HEK293 (cell line): ENCODE results near the gene PRTFDC1.

Experiments used
- ZNF785 ChIP-seq: fragments of 450-650 bp; formaldehyde crosslinking; IDR thresholded peaks from 2 replicates; pipeline ENCODE4 v1.5.1; 2016; ENCODE audit warnings: missing biosample characterization, missing genetic modification characterization
- TF ChIP-seq, protein P1 (sequence below): fragments of 450-650 bp; formaldehyde crosslinking; IDR thresholded peaks from 2 replicates; pipeline ENCODE4 v1.5.1; 2016; ENCODE audit warnings: missing biosample characterization, missing genetic modification characterization
- TF ChIP-seq, protein P2 (sequence below): fragments of 450-650 bp; formaldehyde crosslinking; IDR thresholded peaks from 2 replicates; pipeline ENCODE4 v1.5.1; 2017; ENCODE audit warnings: missing biosample characterization, missing genetic modification characterization
- TF ChIP-seq, protein P3 (sequence below): fragments of 450-650 bp; formaldehyde crosslinking; IDR thresholded peaks from 2 replicates; pipeline ENCODE4 v1.5.1; 2016; ENCODE audit warnings: missing biosample characterization, missing genetic modification characterization

DNA sequence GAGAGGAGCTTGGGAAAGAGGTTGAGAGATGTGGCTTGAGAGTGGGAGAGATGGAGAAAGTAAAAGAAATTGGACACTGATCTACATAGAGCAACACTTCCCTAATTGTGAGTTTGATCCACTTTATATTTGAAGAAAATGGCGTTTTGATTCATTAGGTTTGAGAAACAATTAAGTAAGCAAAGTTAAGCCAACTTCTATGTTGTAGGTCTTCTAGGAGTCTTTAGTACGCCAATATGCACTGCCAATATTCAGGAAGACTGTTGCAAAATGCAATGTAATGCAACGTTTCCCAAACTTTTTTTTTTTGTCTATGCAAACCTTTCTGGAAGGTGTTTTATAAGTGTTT lies 7.0 kb upstream of the PRTFDC1 start:
- TF ChIP-seq, protein P1, sequence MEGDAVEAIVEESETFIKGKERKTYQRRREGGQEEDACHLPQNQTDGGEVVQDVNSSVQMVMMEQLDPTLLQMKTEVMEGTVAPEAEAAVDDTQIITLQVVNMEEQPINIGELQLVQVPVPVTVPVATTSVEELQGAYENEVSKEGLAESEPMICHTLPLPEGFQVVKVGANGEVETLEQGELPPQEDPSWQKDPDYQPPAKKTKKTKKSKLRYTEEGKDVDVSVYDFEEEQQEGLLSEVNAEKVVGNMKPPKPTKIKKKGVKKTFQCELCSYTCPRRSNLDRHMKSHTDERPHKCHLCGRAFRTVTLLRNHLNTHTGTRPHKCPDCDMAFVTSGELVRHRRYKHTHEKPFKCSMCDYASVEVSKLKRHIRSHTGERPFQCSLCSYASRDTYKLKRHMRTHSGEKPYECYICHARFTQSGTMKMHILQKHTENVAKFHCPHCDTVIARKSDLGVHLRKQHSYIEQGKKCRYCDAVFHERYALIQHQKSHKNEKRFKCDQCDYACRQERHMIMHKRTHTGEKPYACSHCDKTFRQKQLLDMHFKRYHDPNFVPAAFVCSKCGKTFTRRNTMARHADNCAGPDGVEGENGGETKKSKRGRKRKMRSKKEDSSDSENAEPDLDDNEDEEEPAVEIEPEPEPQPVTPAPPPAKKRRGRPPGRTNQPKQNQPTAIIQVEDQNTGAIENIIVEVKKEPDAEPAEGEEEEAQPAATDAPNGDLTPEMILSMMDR (tag by site-specific recombination): no peak
- TF ChIP-seq, protein P2, sequence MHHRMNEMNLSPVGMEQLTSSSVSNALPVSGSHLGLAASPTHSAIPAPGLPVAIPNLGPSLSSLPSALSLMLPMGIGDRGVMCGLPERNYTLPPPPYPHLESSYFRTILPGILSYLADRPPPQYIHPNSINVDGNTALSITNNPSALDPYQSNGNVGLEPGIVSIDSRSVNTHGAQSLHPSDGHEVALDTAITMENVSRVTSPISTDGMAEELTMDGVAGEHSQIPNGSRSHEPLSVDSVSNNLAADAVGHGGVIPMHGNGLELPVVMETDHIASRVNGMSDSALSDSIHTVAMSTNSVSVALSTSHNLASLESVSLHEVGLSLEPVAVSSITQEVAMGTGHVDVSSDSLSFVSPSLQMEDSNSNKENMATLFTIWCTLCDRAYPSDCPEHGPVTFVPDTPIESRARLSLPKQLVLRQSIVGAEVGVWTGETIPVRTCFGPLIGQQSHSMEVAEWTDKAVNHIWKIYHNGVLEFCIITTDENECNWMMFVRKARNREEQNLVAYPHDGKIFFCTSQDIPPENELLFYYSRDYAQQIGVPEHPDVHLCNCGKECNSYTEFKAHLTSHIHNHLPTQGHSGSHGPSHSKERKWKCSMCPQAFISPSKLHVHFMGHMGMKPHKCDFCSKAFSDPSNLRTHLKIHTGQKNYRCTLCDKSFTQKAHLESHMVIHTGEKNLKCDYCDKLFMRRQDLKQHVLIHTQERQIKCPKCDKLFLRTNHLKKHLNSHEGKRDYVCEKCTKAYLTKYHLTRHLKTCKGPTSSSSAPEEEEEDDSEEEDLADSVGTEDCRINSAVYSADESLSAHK (tag by site-specific recombination): no peak
- TF ChIP-seq, protein P3, sequence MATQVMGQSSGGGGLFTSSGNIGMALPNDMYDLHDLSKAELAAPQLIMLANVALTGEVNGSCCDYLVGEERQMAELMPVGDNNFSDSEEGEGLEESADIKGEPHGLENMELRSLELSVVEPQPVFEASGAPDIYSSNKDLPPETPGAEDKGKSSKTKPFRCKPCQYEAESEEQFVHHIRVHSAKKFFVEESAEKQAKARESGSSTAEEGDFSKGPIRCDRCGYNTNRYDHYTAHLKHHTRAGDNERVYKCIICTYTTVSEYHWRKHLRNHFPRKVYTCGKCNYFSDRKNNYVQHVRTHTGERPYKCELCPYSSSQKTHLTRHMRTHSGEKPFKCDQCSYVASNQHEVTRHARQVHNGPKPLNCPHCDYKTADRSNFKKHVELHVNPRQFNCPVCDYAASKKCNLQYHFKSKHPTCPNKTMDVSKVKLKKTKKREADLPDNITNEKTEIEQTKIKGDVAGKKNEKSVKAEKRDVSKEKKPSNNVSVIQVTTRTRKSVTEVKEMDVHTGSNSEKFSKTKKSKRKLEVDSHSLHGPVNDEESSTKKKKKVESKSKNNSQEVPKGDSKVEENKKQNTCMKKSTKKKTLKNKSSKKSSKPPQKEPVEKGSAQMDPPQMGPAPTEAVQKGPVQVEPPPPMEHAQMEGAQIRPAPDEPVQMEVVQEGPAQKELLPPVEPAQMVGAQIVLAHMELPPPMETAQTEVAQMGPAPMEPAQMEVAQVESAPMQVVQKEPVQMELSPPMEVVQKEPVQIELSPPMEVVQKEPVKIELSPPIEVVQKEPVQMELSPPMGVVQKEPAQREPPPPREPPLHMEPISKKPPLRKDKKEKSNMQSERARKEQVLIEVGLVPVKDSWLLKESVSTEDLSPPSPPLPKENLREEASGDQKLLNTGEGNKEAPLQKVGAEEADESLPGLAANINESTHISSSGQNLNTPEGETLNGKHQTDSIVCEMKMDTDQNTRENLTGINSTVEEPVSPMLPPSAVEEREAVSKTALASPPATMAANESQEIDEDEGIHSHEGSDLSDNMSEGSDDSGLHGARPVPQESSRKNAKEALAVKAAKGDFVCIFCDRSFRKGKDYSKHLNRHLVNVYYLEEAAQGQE (tag by site-specific recombination): no peak
- no peak for TF ChIP-seq ZNF785 (tag by site-specific recombination)
